ENCODE data around the gene SERBP1.
"Not testable (repeated sequence)": the region's sequence is repeated elsewhere in the genome, so short reads cannot be mapped to it uniquely, and the experiment has no call there.

SERBP1 gene

GRCh38 chr1:67407498-67407897 is 22.7 kb downstream of the SERBP1 start:
- DNase-seq (ENCODE audit: low read depth in 2 of 2): no peak

DNA sequence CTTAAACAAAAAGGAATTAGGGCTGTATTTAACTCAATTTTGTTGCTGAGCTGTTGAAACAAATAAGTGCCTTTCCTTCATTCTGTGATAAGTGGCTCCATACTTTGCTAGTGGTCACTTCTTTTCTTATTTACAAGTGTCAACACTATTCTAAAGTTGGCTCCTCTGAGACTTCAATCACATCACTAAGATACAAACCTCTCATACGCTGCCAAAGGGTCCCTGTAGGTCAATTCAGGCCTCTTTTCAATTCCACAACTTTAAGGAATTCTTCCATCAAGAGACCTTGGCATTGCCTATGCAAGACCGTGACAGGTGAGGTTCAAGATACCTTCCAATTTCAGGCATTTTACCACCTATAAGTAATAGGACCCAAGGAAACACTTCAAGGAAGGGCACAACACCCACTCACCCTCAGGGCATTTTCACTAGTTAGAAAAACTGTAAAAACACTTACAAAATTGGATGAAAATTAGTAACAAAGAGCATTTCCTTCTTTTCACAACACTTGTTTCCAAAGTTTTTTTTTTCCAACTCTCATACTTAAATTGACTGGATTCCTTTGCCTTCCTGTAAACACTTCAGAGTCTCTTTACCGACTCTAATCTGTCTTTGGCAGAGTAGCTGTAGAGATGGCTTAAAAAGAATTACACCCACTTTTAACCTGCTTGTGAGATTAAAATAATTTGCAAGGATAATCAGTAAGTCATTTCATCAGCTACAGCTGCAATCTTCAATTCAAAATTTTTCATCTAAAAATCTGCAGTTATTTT is 24.5 kb downstream of the SERBP1 start:
- no peak for DNase-seq (ENCODE audit: low read depth in 2 of 2)

DNA sequence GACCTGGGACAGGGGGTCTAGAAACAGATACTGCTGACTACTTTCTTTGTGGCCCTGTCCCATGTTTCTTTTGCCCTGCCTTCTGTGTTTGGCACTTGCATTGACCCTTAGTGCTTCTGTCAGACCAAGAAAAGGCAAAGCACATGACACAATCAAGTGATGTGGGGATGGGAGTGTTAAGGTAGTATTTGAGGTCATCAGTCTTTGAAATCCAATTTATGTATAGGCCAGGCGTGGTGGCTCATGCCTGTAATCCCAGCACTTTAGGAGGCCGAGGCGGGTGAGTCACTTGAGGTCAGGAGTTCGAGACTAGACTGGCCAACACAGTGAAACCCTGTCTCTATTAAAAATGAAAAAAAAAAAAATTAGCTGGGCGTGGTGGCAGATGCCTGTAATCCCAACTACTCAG is 26.0 kb downstream of the SERBP1 start:
- no peak for DNase-seq (ENCODE audit: low read depth in 2 of 2)

GRCh38 chr1:67401443-67401842 is 28.8 kb downstream of the SERBP1 start:
- DNase-seq (ENCODE audit: low read depth in 2 of 2): no peak

- not testable (repeated sequence) for DNase-seq (ENCODE audit: low read depth in 2 of 2)
These were observed 30.0 kb downstream of the SERBP1 start for GRCh38 chr1:67400029-67400786.

DNA sequence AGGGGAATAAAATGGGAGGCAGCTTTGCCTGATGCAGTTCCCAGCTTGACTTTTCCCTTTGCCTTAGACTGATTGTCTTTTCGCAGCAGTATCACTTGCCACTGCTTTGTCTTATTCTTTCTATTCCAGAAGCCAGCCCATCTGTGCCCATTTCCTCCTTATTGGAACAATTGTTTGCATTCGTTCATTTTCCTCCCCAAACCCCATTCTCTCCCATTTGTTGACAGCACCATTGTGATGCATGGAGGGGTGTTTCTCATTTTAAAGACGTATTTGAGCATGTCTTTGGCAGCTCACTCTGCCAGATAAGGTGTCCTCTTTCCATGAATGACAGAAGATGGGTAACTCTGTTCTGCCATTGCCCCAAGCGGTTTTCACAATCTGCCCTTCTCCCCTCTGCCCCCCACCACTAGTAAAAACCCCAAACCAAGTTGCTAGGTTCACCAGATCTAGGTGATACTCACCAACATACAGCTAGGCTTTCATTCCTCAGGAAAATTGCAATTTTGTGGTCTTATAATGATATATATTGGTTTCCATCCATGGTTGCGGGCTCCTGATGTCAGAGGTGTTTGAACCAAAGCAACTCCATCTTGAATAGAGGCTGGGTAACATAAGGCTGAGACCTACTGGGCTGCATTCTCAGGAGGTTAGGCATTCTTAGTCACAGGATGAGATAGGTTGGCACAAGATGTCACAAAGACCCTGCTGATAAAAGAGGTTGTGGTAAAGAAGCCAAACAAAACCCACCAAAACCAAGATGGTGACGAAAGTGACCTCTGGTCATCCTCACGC is 30.8 kb downstream of the SERBP1 start:
- DNase-seq (ENCODE audit: low read depth in 2 of 2): no peak

GRCh38 chr1:67394548-67394947 is 35.7 kb downstream of the SERBP1 start:
- DNase-seq (ENCODE audit: low read depth in 2 of 2): no peak

- DNase-seq (ENCODE audit: low read depth in 2 of 2): no peak
These were observed 36.5 kb downstream of the SERBP1 start for GRCh38 chr1:67393737-67394136.

- DNase-seq (ENCODE audit: low read depth in 2 of 2): no peak
These were observed 37.0 kb downstream of the SERBP1 start for GRCh38 chr1:67393240-67393639.

GRCh38 chr1:67390041-67390887 is 39.9 kb downstream of the SERBP1 start:
- DNase-seq (ENCODE audit: low read depth in 2 of 2): peak; percentile 55 to 57

GRCh38 chr1:67383999-67384638 is 46.1 kb downstream of the SERBP1 start:
- DNase-seq (ENCODE audit: low read depth in 2 of 2): no peak

DNA sequence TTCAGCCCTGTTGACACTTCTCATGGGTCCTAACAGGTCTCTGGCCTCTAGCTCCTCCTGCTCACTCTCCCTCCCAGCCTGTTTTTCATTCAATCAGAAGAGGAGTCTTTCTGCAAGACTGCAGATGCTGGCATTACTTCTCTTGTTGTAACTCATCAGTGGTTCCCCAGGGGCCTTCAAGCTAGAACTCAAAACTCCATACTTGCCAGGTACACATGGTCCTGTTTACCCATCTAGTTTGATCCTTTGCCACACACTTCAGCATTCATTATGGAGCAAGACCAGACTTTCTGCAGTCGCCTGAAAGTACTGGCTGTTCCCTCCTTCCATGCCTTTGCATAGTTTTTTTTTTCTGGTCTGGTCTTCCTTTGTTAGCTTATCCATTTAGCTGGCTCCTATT is 47.9 kb downstream of the SERBP1 start:
- no peak for DNase-seq (ENCODE audit: low read depth in 2 of 2)

DNA sequence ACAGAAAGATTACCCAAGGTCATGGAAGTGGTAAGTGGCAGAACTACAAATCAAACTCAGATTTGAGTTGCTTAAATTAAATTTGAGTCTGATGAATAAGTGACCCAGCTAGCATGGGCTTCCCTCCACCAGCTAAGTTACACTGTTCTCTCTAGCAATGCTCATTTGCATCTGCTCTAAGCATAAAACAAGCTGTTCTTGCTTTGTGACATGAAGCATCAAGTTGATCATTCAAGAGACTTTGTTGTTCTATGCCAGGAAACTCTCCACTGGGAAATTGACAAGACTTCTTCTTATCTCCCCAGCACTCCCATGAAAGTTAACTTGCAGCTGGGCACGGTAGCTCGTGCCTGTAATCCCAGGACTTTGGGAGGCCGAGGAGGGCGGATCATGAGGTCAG is 49.0 kb downstream of the SERBP1 start:
- no peak for DNase-seq (ENCODE audit: low read depth in 2 of 2)

DNA sequence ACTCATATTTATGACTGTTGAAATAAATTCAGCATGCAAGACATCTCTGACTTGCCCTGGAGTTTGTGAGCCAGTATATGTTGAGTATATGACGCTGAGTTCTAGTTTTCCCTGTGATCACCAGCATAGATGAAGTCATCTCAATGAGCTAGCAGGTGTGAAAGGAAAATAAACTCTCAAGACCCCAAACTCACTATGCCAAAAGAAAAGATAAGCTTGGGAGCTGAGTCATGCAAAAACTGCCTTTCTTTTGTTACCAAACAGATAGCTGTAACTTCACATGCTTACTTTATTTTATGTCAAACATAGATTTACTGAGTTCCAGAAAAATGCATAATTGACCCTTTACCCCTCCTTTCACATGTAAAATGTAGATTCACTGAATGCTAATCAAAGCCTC is 52.9 kb downstream of the SERBP1 start:
- no peak for DNase-seq (ENCODE audit: low read depth in 2 of 2)

DNA sequence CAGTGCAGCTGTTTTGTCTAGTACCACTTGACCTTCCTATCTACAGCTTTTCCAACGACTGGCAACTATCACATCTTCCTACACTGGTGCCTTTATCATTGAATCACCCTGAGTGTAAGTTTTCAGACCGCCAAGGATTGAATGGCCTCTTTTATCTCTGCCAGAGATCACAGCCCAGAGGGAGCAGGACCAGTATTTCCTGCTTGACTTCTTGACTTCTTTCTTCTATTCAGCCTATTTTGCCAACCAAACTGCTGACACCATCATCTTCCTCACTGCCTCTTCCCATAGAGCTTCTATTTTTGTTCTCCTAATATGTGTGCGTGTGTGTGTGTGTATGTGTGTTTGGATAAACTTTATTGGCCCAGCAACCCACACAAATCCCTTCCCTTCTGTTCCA is 53.8 kb downstream of the SERBP1 start:
- DNase-seq (ENCODE audit: low read depth in 2 of 2): no peak

- no peak for DNase-seq (ENCODE audit: low read depth in 2 of 2)
These were observed 57.3 kb downstream of the SERBP1 start for GRCh38 chr1:67372898-67373297.

DNA sequence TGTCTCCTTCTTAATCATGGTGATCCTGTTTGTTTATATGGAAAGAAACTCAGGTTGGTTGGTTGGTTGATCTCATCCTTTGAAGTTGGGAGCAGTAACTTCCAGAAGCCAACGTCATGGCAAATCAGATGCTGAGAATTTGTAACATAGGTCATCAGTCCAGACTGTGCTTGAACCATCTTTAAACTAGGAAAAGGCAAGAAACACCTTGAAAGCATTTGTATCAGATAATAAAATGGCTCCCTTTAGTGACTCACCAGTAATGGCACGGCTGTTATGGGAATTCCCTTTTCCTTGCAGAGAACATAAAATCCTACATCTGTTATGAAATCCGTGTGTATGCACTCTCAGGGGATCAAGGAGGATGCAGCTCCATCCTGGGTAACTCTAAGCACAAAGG is 58.1 kb downstream of the SERBP1 start:
- DNase-seq (ENCODE audit: low read depth in 2 of 2): peak in 1 of 2 experiments; percentile 3

DNA sequence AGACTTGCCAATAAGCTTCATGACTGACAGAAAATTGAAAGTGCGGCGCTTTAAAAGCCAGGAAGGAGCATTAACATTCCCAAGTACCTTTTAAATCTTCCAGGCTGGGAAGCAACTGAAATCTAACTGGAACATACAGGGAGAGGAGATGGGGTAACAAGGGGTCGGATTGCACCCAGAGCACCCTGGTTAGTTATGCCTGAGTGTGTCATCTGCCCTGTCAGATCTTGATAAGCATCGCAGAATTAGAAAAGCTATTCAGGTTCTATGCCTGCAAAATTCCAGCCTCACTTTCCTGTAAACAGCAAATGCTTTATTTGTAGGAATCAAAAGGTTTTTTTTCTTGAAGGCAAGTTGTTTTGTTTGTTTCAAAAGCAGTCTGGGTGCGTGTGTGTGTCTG is 58.5 kb downstream of the SERBP1 start:
- no peak for DNase-seq (ENCODE audit: low read depth in 2 of 2)

GRCh38 chr1:67371043-67371442 is 59.2 kb downstream of the SERBP1 start:
- DNase-seq (ENCODE audit: low read depth in 2 of 2): no peak

GRCh38 chr1:67368046-67368514 is 62.1 kb downstream of the SERBP1 start:
- DNase-seq (ENCODE audit: low read depth in 2 of 2): no peak

Data from fibroblast of skin of left biceps (primary cell).